Measurements from ENCODE around the gene RAC3. TPM values are rescaled to one million over a fixed set of nuclear protein-coding genes. Genes with fewer than 3 reads are reported as not detected.

Gene RAC3
- total RNA-seq, 1 donor from 2014 or later = 0.49 TPM

- CTCF ChIA-PET = no interaction called here
- ATAC-seq (ENCODE audit: low read depth) (no peak), DNase-seq (no peak)
- Mint-ChIP-seq H3K4me3 (no peak overlapping the region), H3K27ac (no peak overlapping the region), H3K27me3 (no peaks in the 10 kb centered on the region), H3K36me3 (ENCODE audit: low read depth) (peaks cover 49% of the 10 kb centered on the region), H3K4me1 (no peaks in the 10 kb centered on the region), H3K9me3 (no peaks in the 10 kb centered on the region)
- TF ChIP-seq CTCF (IDR thresholded peaks at IDR 0.05) = no peak
- POLR2A ChIA-PET = interaction anchor here (0.5 kb wide), 1 partner anchor 14 kb away, joined by 9 read pairs; no protein-coding TSS in a partner anchor
- intact Hi-C loops (cut with micrococcal nuclease) = no loop called here
These were observed 49.4 kb downstream of the RAC3 start for GRCh38 chr17:82080789-82081464.

- Mint-ChIP-seq H3K36me3 (ENCODE audit: low read depth) (peaks cover 53% of the 10 kb centered on the region), H3K9me3 (no peaks in the 10 kb centered on the region), H3K27me3 (no peaks in the 10 kb centered on the region), H3K27ac (no peak overlapping the region), H3K4me3 (no peak overlapping the region), H3K4me1 (no peaks in the 10 kb centered on the region)
- no peak for TF ChIP-seq CTCF (IDR thresholded peaks at IDR 0.05)
- no peak for DNase-seq
- ChIA-PET POLR2A (no interaction called here), CTCF (no interaction called here)
- intact Hi-C loops (cut with micrococcal nuclease) = no loop called here
- no peak for ATAC-seq (ENCODE audit: low read depth)
These were observed 50.1 kb downstream of the RAC3 start for GRCh38 chr17:82081546-82081945.

GRCh38 chr17:82081966-82082365 lies 50.5 kb downstream of the RAC3 start:
- POLR2A ChIA-PET = interaction anchor here (1.0 kb wide), 1 partner anchor 18 kb away, joined by 3 read pairs; no protein-coding TSS in a partner anchor
- ATAC-seq (ENCODE audit: low read depth) (no peak), DNase-seq (no peak)
- TF ChIP-seq CTCF (IDR thresholded peaks at IDR 0.05) = no peak
- Mint-ChIP-seq H3K9me3 (no peaks in the 10 kb centered on the region), H3K4me1 (no peaks in the 10 kb centered on the region), H3K36me3 (ENCODE audit: low read depth) (peaks cover 56% of the 10 kb centered on the region), H3K4me3 (no peak overlapping the region), H3K27ac (no peak overlapping the region), H3K27me3 (no peaks in the 10 kb centered on the region)
- CTCF ChIA-PET = no interaction called here
- intact Hi-C loops (cut with micrococcal nuclease) = no loop called here

- POLR2A ChIA-PET = interaction anchor here (1.0 kb wide), 1 partner anchor 19 kb away, joined by 3 read pairs; no protein-coding TSS in a partner anchor
- H3K4me1 Mint-ChIP-seq = no peaks in the 10 kb centered on the region
These were observed 51.0 kb downstream of the RAC3 start for GRCh38 chr17:82082456-82082855.

GRCh38 chr17:82083009-82083408 lies 51.5 kb downstream of the RAC3 start:
- Mint-ChIP-seq H3K4me3 (no peak overlapping the region), H3K27me3 (no peaks in the 10 kb centered on the region), H3K36me3 (ENCODE audit: low read depth) (peaks cover 62% of the 10 kb centered on the region), H3K4me1 (no peaks in the 10 kb centered on the region), H3K27ac (no peak overlapping the region), H3K9me3 (no peaks in the 10 kb centered on the region)
- no peak for ATAC-seq (ENCODE audit: low read depth)
- intact Hi-C loops (cut with micrococcal nuclease) = no loop called here
- no peak for TF ChIP-seq CTCF (IDR thresholded peaks at IDR 0.05)
- POLR2A ChIA-PET = interaction anchor here (0.6 kb wide), 1 partner anchor 13 kb away, joined by 3 read pairs; no protein-coding TSS in a partner anchor
- no peak for DNase-seq
- CTCF ChIA-PET = no interaction called here

More at GRCh38 chr17:82082456-82082855, 51.0 kb downstream of the RAC3 start:
- DNase-seq (no peak), ATAC-seq (ENCODE audit: low read depth) (no peak)
- Mint-ChIP-seq H3K4me3 (no peak overlapping the region), H3K27ac (no peak overlapping the region), H3K36me3 (ENCODE audit: low read depth) (peaks cover 58% of the 10 kb centered on the region), H3K9me3 (no peaks in the 10 kb centered on the region), H3K27me3 (no peaks in the 10 kb centered on the region)
- intact Hi-C loops (cut with micrococcal nuclease) = no loop called here
- CTCF ChIA-PET = no interaction called here
- no peak for TF ChIP-seq CTCF (IDR thresholded peaks at IDR 0.05)

Other genes starting within 250 kb of the RAC3 start
- 0.20 TPM in 1 of 2 replicates, not detected in the other for gene GCGR, start 227.5 kb upstream of the RAC3 start, total RNA-seq
- 75.0 and 90.4 TPM in 2 replicates for gene MCRIP1, start 198.4 kb upstream of the RAC3 start, total RNA-seq
- gene PPP1R27, start 196.6 kb upstream of the RAC3 start, total RNA-seq = not detected in 2 replicates
- 202 and 225 TPM in 2 replicates for gene P4HB, start 171.1 kb upstream of the RAC3 start, total RNA-seq
- 396 and 464 TPM in 2 replicates for gene ARHGDIA, start 160.3 kb upstream of the RAC3 start, total RNA-seq
- gene ALYREF, start 140.1 kb upstream of the RAC3 start, total RNA-seq = 85.3 and 99.3 TPM in 2 replicates
- gene ANAPC11, start 140.0 kb upstream of the RAC3 start, total RNA-seq = 64.2 and 83.8 TPM in 2 replicates
- 0.24 and 0.27 TPM in 2 replicates for gene NPB, start 129.4 kb upstream of the RAC3 start, total RNA-seq
- gene PCYT2, start 120.3 kb upstream of the RAC3 start, total RNA-seq = 40.3 and 44.1 TPM in 2 replicates
- gene SIRT7, start 113.5 kb upstream of the RAC3 start, total RNA-seq = 57.6 and 66.4 TPM in 2 replicates
- 27.9 and 30.7 TPM in 2 replicates for gene MAFG, start 103.9 kb upstream of the RAC3 start, total RNA-seq
- 28.5 and 37.2 TPM in 2 replicates for gene PYCR1, start 94.4 kb upstream of the RAC3 start, total RNA-seq
- not detected in 2 replicates for gene MYADML2, start 84.4 kb upstream of the RAC3 start, total RNA-seq
- 0.22 TPM in 1 of 2 replicates, not detected in the other for gene NOTUM, start 70.5 kb upstream of the RAC3 start, total RNA-seq
- 40.0 and 50.0 TPM in 2 replicates for gene ASPSCR1, start 54.0 kb upstream of the RAC3 start, total RNA-seq
- 37.4 and 41.7 TPM in 2 replicates for gene CENPX, start 8.8 kb upstream of the RAC3 start, total RNA-seq
- gene LRRC45, start 8.4 kb upstream of the RAC3 start, total RNA-seq = 10.6 and 10.8 TPM in 2 replicates
- gene DCXR, start 6.0 kb downstream of the RAC3 start, total RNA-seq = 84.3 and 85.2 TPM in 2 replicates
- gene RFNG, start 20.1 kb downstream of the RAC3 start, total RNA-seq = 17.7 and 18.7 TPM in 2 replicates
- 88.7 and 94.7 TPM in 2 replicates for gene GPS1, start 20.2 kb downstream of the RAC3 start, total RNA-seq
- 127 and 134 TPM in 2 replicates for gene DUS1L, start 34.1 kb downstream of the RAC3 start, total RNA-seq
- 104 and 121 TPM in 2 replicates for gene FASN, start 66.6 kb downstream of the RAC3 start, total RNA-seq
- 56.6 TPM in 2 replicates for gene CCDC57, start 181.2 kb downstream of the RAC3 start, total RNA-seq
- 24.6 and 26.5 TPM in 2 replicates for gene SLC16A3, start 197.4 kb downstream of the RAC3 start, total RNA-seq
- 147 and 170 TPM in 2 replicates for gene CSNK1D, start 242.0 kb downstream of the RAC3 start, total RNA-seq

All from activated B cell treated with CpG ODN at 0.5 μM for 24 hours (primary cell).